K562 (cell line): ENCODE data around the gene ZNF785. TPM values are rescaled to one million over a fixed set of nuclear protein-coding genes. Genes with fewer than 3 reads are reported as not detected.

Experiments used
- FOS ChIP-seq: IDR thresholded peaks from 3 replicates; pipeline ENCODE4 v1.6.1; 2011; ENCODE audit not compliant: insufficient read length; ENCODE audit errors: extremely low read depth
- GTF2F1 ChIP-seq: IDR thresholded peaks from 2 replicates; pipeline ENCODE4 v1.6.1; 2011; ENCODE audit warnings: low read depth, low read length, improper control_type of control experiment
- NFRKB ChIP-seq: fragments of 450-650 bp; IDR thresholded peaks from 2 replicates; pipeline ENCODE4 v1.6.1; 2016; ENCODE audit warnings: low read depth
- PHB ChIP-seq: fragments of 250-450 bp; sonication (Bioruptor Pico); IDR thresholded peaks from 2 replicates; pipeline ENCODE4 v1.5.0; 2021
- POLR2B ChIP-seq: fragments of 450-650 bp; IDR thresholded peaks from 2 replicates; pipeline ENCODE4 v1.6.1; 2018; ENCODE audit warnings: low read depth; ENCODE audit not compliant: partially characterized antibody
- SIX5 ChIP-seq, 2 experiments: IDR thresholded peaks; 2 replicates each; pipeline ENCODE4 v1.6.1; 2011; ENCODE audit warnings: low read length in 2 of 2, borderline replicate concordance in 1 of 2, low read depth in 1 of 2, mild to moderate bottlenecking in 1 of 2, moderate library complexity in 1 of 2; ENCODE audit not compliant: insufficient read depth in 1 of 2
- STAT5B ChIP-seq: fragments of 250-450 bp; sonication (Bioruptor Pico); IDR thresholded peaks from 2 replicates; pipeline ENCODE4 v1.8.0; 2021; ENCODE audit warnings: mild to moderate bottlenecking, inconsistent platforms
- TOE1 ChIP-seq, 2 experiments: fragments of 450-650 bp in 1 of 2; sonication (generic) in 1 of 2; formaldehyde crosslinking in 1 of 2; IDR thresholded peaks; 2 replicates each; pipeline versions ENCODE4 v1.7.1 to v1.8.0; 2016 to 2022; ENCODE audit warnings: borderline replicate concordance in 2 of 2, mild to moderate bottlenecking in 2 of 2, antibody characterized with exemption in 1 of 2, inconsistent platforms in 1 of 2, low read depth in 1 of 2, missing genetic modification reagents in 1 of 2, moderate library complexity in 1 of 2
- ZNF766 ChIP-seq: fragments of 200-800 bp; sonication (Bioruptor generic); conservative IDR thresholded peaks from 2 replicates; pipeline ENCODE4 v1.6.1; 2016; ENCODE audit warnings: missing genetic modification characterization, missing compliant biosample characterization
- ZSCAN29 ChIP-seq: fragments of 450-650 bp; IDR thresholded peaks from 2 replicates; pipeline ENCODE4 v1.6.1; 2017
- ZSCAN32 ChIP-seq: fragments of 450-650 bp; formaldehyde crosslinking; IDR thresholded peaks from 2 replicates; pipeline ENCODE4 v1.4.0; 2020; ENCODE audit warnings: mild to moderate bottlenecking, moderate library complexity
- polyA plus RNA-seq, 8 experiments: library from polyadenylated mRNA; depleted of rRNA in 4 of 8; stranded (reverse) in 5 of 8; unstranded in 3 of 8; fragments of >200 nt; fragmentation: Nextera tagmentation in 2 of 8; fragmentation: Illumina TruSeq in 1 of 8; extraction: Ambion mirVana in 2 of 8; extraction: Trizol in 1 of 8; gene quantifications; 2 replicates each; pipeline versions ENCODE4 v1.2.1 to v1.2.3, GENCODE V29; 2011 to 2014; ENCODE audit warnings: inconsistent platforms in 1 of 8, missing spikeins in 1 of 8
- total RNA-seq, 7 experiments: library from RNA; depleted of rRNA in 6 of 7; stranded (reverse); fragments of >200 nt in 6 of 7; fragmentation: Illumina TruSeq in 2 of 7; extraction: Trizol in 2 of 7; gene quantifications; 2 replicates each; pipeline versions ENCODE4 v1.2.1 to v1.2.3, GENCODE V29; 2011 to 2021; ENCODE audit warnings: low replicate concordance in 1 of 7
- TF ChIP-seq, protein P1 (sequence below): IDR thresholded peaks from 2 replicates; pipeline ENCODE4 v1.6.1; 2014; ENCODE audit warnings: antibody characterized with exemption
- TF ChIP-seq, protein P2 (sequence below), 2 experiments: fragments of 450-650 bp; IDR thresholded peaks; 2 replicates each; pipeline ENCODE4 v1.6.1; 2018; ENCODE audit warnings: mild to moderate bottlenecking in 2 of 2, low read depth in 1 of 2; ENCODE audit not compliant: partially characterized antibody in 2 of 2
- TF ChIP-seq, protein P3 (sequence below): fragments of 250-450 bp; sonication (Bioruptor Pico); IDR thresholded peaks from 2 replicates; pipeline ENCODE4 v1.8.0; 2022; ENCODE audit warnings: inconsistent platforms

Gene ZNF785
- total and polyA plus RNA-seq, 9 of the 15 experiments (the other 6 are each of a cell fraction or from before 2014, with no cell fraction given), result 0.64 to 11.0 (median 6.4) TPM

DNA sequence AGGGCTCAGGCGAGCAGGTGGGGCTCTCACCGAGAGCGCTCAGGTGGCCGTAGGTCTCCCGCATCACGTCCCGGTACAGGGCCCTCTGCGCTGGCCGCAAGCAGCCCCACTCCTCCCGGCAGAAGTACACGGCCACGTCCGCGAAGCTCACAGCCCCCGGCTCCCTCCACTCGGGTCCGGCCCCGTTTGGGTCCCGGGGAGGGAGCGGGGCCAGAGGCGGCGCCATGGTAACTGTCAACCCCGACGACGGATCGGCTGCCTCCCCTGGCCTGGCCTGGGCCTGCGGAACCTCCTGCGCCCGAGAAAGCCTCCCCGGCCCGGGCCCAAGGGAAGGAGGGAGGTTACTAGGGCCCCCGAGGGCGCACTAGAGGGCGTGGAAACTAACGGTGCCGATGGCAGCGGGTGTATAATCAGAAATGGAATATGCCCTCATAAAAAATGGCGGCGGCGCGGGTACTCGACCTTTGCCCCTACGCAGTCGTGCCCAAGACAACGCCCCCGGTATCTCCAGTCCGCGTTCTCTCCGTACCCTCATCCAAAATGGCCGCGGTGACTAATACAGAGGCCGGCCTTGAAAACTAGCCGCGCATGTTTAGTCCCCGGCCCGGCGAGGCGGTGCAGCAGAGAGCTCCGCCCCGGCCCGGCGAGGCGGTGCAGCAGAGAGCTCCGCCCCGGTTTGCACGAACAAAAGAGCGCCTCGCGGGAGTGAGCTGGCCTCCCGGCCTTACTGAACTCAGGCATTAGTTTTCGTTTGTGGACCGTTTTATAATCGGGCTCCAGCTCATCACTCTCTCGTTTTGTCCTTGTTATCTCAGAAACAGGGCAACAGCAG is 27.3 kb downstream of the ZNF785 start, which contains the start of gene ZNF764 (continued):
- TF ChIP-seq, protein P1, sequence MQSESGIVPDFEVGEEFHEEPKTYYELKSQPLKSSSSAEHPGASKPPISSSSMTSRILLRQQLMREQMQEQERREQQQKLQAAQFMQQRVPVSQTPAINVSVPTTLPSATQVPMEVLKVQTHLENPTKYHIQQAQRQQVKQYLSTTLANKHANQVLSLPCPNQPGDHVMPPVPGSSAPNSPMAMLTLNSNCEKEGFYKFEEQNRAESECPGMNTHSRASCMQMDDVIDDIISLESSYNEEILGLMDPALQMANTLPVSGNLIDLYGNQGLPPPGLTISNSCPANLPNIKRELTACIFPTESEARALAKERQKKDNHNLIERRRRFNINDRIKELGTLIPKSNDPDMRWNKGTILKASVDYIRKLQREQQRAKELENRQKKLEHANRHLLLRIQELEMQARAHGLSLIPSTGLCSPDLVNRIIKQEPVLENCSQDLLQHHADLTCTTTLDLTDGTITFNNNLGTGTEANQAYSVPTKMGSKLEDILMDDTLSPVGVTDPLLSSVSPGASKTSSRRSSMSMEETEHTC, result no peak
- TF ChIP-seq FOS (no peak), NFRKB (peak; percentile 89), STAT5B (CRISPR knock-in tag) (no peak), ZSCAN32 (no peak), TOE1 (IDR thresholded peaks at IDR 0.05; ENCODE audit: borderline replicate concordance) (0 out of 2 replicates have a peak, but pooled peaks have one; percentile 17), TOE1 (CRISPR knock-in tag; IDR thresholded peaks at IDR 0.05; ENCODE audit: borderline replicate concordance, low read depth) (0 out of 2 replicates have a peak, but pooled peaks have one; percentile 35), ZNF766 (CRISPR knock-in tag) (peak; percentile 88), SIX5 (IDR thresholded peaks at IDR 0.05; ENCODE audit: borderline replicate concordance in 1 of 2, insufficient read depth in 1 of 2, low read depth in 1 of 2, low read length in 2 of 2) (peak; percentile 30 to 61; a peak in 2 of 4 replicates), PHB (CRISPR knock-in tag) (peak; percentile 94), ZSCAN29 (no peak), POLR2B (peak; percentile 55), GTF2F1 (0 out of 2 replicates have a peak, but pooled peaks have one; percentile 13)
- TF ChIP-seq, protein P2, sequence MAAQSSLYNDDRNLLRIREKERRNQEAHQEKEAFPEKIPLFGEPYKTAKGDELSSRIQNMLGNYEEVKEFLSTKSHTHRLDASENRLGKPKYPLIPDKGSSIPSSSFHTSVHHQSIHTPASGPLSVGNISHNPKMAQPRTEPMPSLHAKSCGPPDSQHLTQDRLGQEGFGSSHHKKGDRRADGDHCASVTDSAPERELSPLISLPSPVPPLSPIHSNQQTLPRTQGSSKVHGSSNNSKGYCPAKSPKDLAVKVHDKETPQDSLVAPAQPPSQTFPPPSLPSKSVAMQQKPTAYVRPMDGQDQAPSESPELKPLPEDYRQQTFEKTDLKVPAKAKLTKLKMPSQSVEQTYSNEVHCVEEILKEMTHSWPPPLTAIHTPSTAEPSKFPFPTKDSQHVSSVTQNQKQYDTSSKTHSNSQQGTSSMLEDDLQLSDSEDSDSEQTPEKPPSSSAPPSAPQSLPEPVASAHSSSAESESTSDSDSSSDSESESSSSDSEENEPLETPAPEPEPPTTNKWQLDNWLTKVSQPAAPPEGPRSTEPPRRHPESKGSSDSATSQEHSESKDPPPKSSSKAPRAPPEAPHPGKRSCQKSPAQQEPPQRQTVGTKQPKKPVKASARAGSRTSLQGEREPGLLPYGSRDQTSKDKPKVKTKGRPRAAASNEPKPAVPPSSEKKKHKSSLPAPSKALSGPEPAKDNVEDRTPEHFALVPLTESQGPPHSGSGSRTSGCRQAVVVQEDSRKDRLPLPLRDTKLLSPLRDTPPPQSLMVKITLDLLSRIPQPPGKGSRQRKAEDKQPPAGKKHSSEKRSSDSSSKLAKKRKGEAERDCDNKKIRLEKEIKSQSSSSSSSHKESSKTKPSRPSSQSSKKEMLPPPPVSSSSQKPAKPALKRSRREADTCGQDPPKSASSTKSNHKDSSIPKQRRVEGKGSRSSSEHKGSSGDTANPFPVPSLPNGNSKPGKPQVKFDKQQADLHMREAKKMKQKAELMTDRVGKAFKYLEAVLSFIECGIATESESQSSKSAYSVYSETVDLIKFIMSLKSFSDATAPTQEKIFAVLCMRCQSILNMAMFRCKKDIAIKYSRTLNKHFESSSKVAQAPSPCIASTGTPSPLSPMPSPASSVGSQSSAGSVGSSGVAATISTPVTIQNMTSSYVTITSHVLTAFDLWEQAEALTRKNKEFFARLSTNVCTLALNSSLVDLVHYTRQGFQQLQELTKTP (IDR thresholded peaks at IDR 0.05; ENCODE audit: low read depth in 1 of 2, partially characterized antibody in 2 of 2), result no peak
- TF ChIP-seq, protein P3, sequence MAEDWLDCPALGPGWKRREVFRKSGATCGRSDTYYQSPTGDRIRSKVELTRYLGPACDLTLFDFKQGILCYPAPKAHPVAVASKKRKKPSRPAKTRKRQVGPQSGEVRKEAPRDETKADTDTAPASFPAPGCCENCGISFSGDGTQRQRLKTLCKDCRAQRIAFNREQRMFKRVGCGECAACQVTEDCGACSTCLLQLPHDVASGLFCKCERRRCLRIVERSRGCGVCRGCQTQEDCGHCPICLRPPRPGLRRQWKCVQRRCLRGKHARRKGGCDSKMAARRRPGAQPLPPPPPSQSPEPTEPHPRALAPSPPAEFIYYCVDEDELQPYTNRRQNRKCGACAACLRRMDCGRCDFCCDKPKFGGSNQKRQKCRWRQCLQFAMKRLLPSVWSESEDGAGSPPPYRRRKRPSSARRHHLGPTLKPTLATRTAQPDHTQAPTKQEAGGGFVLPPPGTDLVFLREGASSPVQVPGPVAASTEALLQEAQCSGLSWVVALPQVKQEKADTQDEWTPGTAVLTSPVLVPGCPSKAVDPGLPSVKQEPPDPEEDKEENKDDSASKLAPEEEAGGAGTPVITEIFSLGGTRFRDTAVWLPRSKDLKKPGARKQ (CRISPR knock-in tag), result no peak
